Measurements from ENCODE around the gene ADGRD1.

ADGRD1 gene

GRCh38 chr12:131038961-131039950, 85.5 kb downstream of the ADGRD1 start:
- H3K4me3 ChIP-seq (replicated peaks; ENCODE audit: low read depth, low read length), result no peak overlapping the region
- no peak for TF ChIP-seq CTCF (IDR thresholded peaks at IDR 0.05; ENCODE audit: low read length, missing control alignments)
- no peak for DNase-seq (ENCODE audit: low read depth)

- H3K4me3 ChIP-seq (replicated peaks; ENCODE audit: low read depth, low read length), result no peak overlapping the region
- no peak for DNase-seq (ENCODE audit: low read depth)
- TF ChIP-seq CTCF (IDR thresholded peaks at IDR 0.05; ENCODE audit: low read length, missing control alignments), result no peak
Observed at GRCh38 chr12:131040491-131040890, 86.8 kb downstream of the ADGRD1 start.

GRCh38 chr12:131041216-131041967, 87.7 kb downstream of the ADGRD1 start:
- no peak for TF ChIP-seq CTCF (IDR thresholded peaks at IDR 0.05; ENCODE audit: low read length, missing control alignments)
- H3K4me3 ChIP-seq (replicated peaks; ENCODE audit: low read depth, low read length), result no peak overlapping the region
- no peak for DNase-seq (ENCODE audit: low read depth)

- no peak for TF ChIP-seq CTCF (IDR thresholded peaks at IDR 0.05; ENCODE audit: low read length, missing control alignments)
- no peak for DNase-seq (ENCODE audit: low read depth)
- H3K4me3 ChIP-seq (replicated peaks; ENCODE audit: low read depth, low read length), result no peak overlapping the region
Observed at GRCh38 chr12:131041968-131042833, 88.5 kb downstream of the ADGRD1 start.

- no peak for DNase-seq (ENCODE audit: low read depth)
Observed at GRCh38 chr12:131042834-131043245, 89.1 kb downstream of the ADGRD1 start.

More at GRCh38 chr12:131042834-131043245, 89.1 kb downstream of the ADGRD1 start:
- TF ChIP-seq CTCF (IDR thresholded peaks at IDR 0.05; ENCODE audit: low read length, missing control alignments), result no peak
- no peak overlapping the region for H3K4me3 ChIP-seq (replicated peaks; ENCODE audit: low read depth, low read length)

Measured in fibroblast of pulmonary artery (primary cell).